SU-DHL-6 (cell line): Measurements from ENCODE around the gene MTHFSD.

Experiments used
- H2AFZ ChIP-seq: fragments of 200-600 bp; sonication (generic); 2 replicates; pipeline ENCODE4 v1.6.1; 2014; ENCODE audit warnings: low read depth, mild to moderate bottlenecking, moderate library complexity, mixed read lengths, antibody characterized with exemption, low read length; ENCODE audit not compliant: severe bottlenecking
- H3F3A ChIP-seq: fragments of 200-600 bp; shearing (Covaris generic); 2 replicates; pipeline ENCODE4 v1.6.0; 2016; ENCODE audit warnings: antibody characterized with exemption, mild to moderate bottlenecking; ENCODE audit not compliant: insufficient read depth
- H3K27ac ChIP-seq: fragments of 200-600 bp; sonication (generic); 2 replicates; pipeline ENCODE4 v1.5.1; 2016; ENCODE audit warnings: low read depth, mild to moderate bottlenecking, low read length, moderate library complexity, mixed read lengths
- H3K27me3 ChIP-seq: fragments of 200-600 bp; sonication (generic), shearing (Covaris generic); 2 replicates; pipeline ENCODE4 v1.6.0; 2014; ENCODE audit warnings: mild to moderate bottlenecking, low read length
- H3K36me3 ChIP-seq: fragments of 200-600 bp; sonication (generic); 2 replicates; pipeline ENCODE4 v1.6.1; 2014; ENCODE audit warnings: mild to moderate bottlenecking, low read length, mixed read lengths
- H3K4me2 ChIP-seq: fragments of 300-600, 200-600 bp; shearing (Covaris generic), sonication (generic); 2 replicates; pipeline ENCODE4 v1.6.0; 2014; ENCODE audit warnings: low read length, low read depth, mild to moderate bottlenecking; ENCODE audit not compliant: poor library complexity, severe bottlenecking
- H3K4me3 ChIP-seq: fragments of 200-600 bp; sonication (generic); 2 replicates; pipeline ENCODE4 v1.5.1; 2014; ENCODE audit warnings: antibody characterized with exemption, low read length, mild to moderate bottlenecking, mixed read lengths; ENCODE audit not compliant: insufficient read depth, poor library complexity, severe bottlenecking
- H3K79me2 ChIP-seq: fragments of 200-600 bp; sonication (generic); 2 replicates; pipeline ENCODE4 v1.6.1; 2014; ENCODE audit warnings: mild to moderate bottlenecking, low read length, moderate library complexity; ENCODE audit not compliant: insufficient read depth
- H3K9ac ChIP-seq: fragments of 200-600 bp; sonication (generic); 2 replicates; pipeline ENCODE4 v1.7.0; 2014; ENCODE audit warnings: mild to moderate bottlenecking, low read length
- H3K9me2 ChIP-seq: fragments of 200-600 bp; sonication (generic); replicated peaks from 2 replicates; pipeline ENCODE4 v1.6.1; 2014; ENCODE audit warnings: low read length; ENCODE audit not compliant: insufficient read depth
- H3K9me3 ChIP-seq: fragments of 200-600 bp; sonication (generic); 2 replicates; pipeline ENCODE4 v1.6.1; 2014; ENCODE audit warnings: low read length, mixed read lengths; ENCODE audit not compliant: insufficient read depth
- H4K20me1 ChIP-seq: fragments of 200-600 bp; sonication (generic); 2 replicates; pipeline ENCODE4 v1.6.1; 2014; ENCODE audit warnings: low read depth, mild to moderate bottlenecking, antibody characterized with exemption, low read length, moderate library complexity, mixed read lengths
- CTCF ChIP-seq: fragments of 200-600 bp; sonication (generic); IDR thresholded peaks from one replicate; pipeline ENCODE4 v1.5.1; 2017; ENCODE audit warnings: antibody characterized with exemption, mild to moderate bottlenecking, low read length, moderate library complexity; ENCODE audit not compliant: insufficient read depth, poor library complexity, severe bottlenecking
- EZH2phosphoT487 ChIP-seq: fragments of 200-600 bp; sonication (generic), shearing (Covaris generic); conservative IDR thresholded peaks from 2 replicates; pipeline ENCODE4 v1.6.1; 2018; ENCODE audit warnings: mild to moderate bottlenecking, antibody characterized with exemption, low read length, moderate library complexity, mixed read lengths

The MTHFSD gene

GRCh38 chr16:86531191-86531545, 23.9 kb downstream of the MTHFSD start:
- no peak for TF ChIP-seq EZH2phosphoT487
- TF ChIP-seq CTCF: no peak
- no peak overlapping the region for H2AFZ ChIP-seq
- no peaks in the 10 kb centered on the region for H4K20me1 ChIP-seq
- no peak overlapping the region for H3K9ac ChIP-seq
- no peaks in the 10 kb centered on the region for H3F3A ChIP-seq
- H3K36me3 ChIP-seq: no peaks in the 10 kb centered on the region
- H3K4me2 ChIP-seq: no peak overlapping the region
- no peak overlapping the region for H3K27ac ChIP-seq
- no peaks in the 10 kb centered on the region for H3K79me2 ChIP-seq
- H3K9me3 ChIP-seq: no peaks in the 10 kb centered on the region
- no peak overlapping the region for H3K4me3 ChIP-seq
- H3K9me2 ChIP-seq: no peaks in the 10 kb centered on the region
- no peaks in the 10 kb centered on the region for H3K27me3 ChIP-seq

- TF ChIP-seq EZH2phosphoT487 (no peak), CTCF (no peak)
- no peak overlapping the region for H3K27ac ChIP-seq
These were observed 24.5 kb downstream of the MTHFSD start for GRCh38 chr16:86530251-86531190.

GRCh38 chr16:86529160-86529559, 25.9 kb downstream of the MTHFSD start:
- Histone ChIP-seq H3K9me3 (no peaks in the 10 kb centered on the region), H3K4me3 (no peak overlapping the region), H3K9me2 (no peaks in the 10 kb centered on the region), H3F3A (no peaks in the 10 kb centered on the region), H4K20me1 (no peaks in the 10 kb centered on the region), H3K27me3 (no peaks in the 10 kb centered on the region), H3K79me2 (no peaks in the 10 kb centered on the region), H3K9ac (no peak overlapping the region), H3K36me3 (no peaks in the 10 kb centered on the region), H3K4me2 (no peak overlapping the region), H2AFZ (no peak overlapping the region), H3K27ac (no peak overlapping the region)
- no peak for TF ChIP-seq CTCF
- no peak for TF ChIP-seq EZH2phosphoT487

More at GRCh38 chr16:86530251-86531190, 24.5 kb downstream of the MTHFSD start:
- Histone ChIP-seq H3K9ac (no peak overlapping the region), H3K9me2 (no peaks in the 10 kb centered on the region), H4K20me1 (no peaks in the 10 kb centered on the region), H3F3A (no peaks in the 10 kb centered on the region), H2AFZ (no peak overlapping the region), H3K4me2 (no peak overlapping the region), H3K79me2 (no peaks in the 10 kb centered on the region), H3K27me3 (no peaks in the 10 kb centered on the region), H3K9me3 (no peaks in the 10 kb centered on the region), H3K4me3 (no peak overlapping the region), H3K36me3 (no peaks in the 10 kb centered on the region)
